BJ (cell line): ENCODE data around the gene KRI1. TPM values are rescaled to one million over a fixed set of nuclear protein-coding genes. Genes with fewer than 3 reads are reported as not detected.
A peak's percentile ranks its signal among the peaks of the same experiment; 100 is the strongest.
"Not testable (repeated sequence)": the region's sequence is repeated elsewhere in the genome, so short reads cannot be mapped to it uniquely, and the experiment has no call there.

Source experiments
- CTCF ChIA-PET: fragments of 350-600 bp; formaldehyde crosslinking; extraction: SDS; loops from one replicate; lab custom pipeline; 2021; ENCODE audit warnings: antibody characterized with exemption, inconsistent platforms; lab: Yijun Ruan, JAX
- POLR2A ChIA-PET: fragments of 300-600 bp; sonication (Branson Sonifier 250); formaldehyde crosslinking; extraction: SDS; loops from one replicate; lab custom pipeline; 2021; ENCODE audit warnings: antibody characterized with exemption; lab: Charles Lee
- DNase-seq: peaks from one replicate; pipeline ENCODE4 v3.0.0-alpha.2; 2011; ENCODE audit warnings: low read depth
- H3K27me3 ChIP-seq: 2 replicates; pipeline ENCODE4 v1.6.0; 2011; ENCODE audit warnings: low read length; ENCODE audit not compliant: control insufficient read depth, insufficient read depth
- H3K36me3 ChIP-seq: 2 replicates; pipeline ENCODE4 v1.5.1; 2011; ENCODE audit warnings: low read length; ENCODE audit not compliant: control insufficient read depth, insufficient read depth
- H3K4me3 ChIP-seq: 2 replicates; pipeline ENCODE4 v1.5.1; 2011; ENCODE audit warnings: low read depth, mild to moderate bottlenecking, control low read depth, low read length
- polyA plus RNA-seq: library from polyadenylated mRNA; depleted of rRNA; stranded (reverse); fragments of >200 nt; gene quantifications from 2 replicates; pipeline ENCODE4 v1.2.3, GENCODE V29; 2011
- TF ChIP-seq, protein P1 (sequence below): IDR thresholded peaks from 2 replicates; pipeline ENCODE4 v1.5.1; 2011; ENCODE audit warnings: low read depth, mild to moderate bottlenecking, control low read depth, inconsistent platforms, low read length, moderate library complexity; ENCODE audit not compliant: insufficient read depth

The KRI1 gene
- polyA plus RNA-seq, 1 experiment: 10.0 TPM

DNA sequence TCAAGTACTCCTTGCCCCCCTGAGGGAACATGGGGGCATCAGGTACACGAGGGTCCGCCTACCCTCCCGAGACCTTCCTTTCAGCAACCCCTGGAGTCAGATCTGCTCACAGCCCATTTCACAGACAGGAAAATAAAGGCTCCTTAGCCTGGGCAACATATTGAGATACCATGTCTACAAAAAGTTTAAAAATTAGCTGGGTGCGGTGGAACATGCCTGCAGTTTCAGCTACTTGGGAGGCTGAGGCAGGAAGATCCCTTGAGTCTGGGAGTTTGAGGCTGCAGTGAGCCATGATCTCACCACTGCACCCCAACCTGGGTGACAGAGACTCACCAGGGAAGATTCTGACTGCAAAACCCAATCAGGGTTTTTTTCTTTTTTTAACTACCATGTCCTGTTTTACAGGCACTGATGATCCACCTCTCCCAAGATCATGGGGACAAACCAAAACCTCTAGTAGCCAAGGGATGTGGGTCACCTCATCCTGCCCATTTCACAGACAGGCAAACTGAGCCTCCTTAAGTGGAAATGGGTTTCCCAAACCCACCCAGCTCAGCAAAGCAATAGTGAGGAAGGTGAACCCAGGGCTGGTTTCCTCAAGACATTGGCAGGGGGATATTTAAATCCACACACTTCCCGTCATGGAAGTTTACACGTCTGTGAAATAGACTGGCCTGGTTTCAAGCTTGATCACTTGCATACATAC, 9.4 kb upstream of the KRI1 start:
- no peaks in the 10 kb centered on the region for H3K27me3 ChIP-seq
- TF ChIP-seq, protein P1, sequence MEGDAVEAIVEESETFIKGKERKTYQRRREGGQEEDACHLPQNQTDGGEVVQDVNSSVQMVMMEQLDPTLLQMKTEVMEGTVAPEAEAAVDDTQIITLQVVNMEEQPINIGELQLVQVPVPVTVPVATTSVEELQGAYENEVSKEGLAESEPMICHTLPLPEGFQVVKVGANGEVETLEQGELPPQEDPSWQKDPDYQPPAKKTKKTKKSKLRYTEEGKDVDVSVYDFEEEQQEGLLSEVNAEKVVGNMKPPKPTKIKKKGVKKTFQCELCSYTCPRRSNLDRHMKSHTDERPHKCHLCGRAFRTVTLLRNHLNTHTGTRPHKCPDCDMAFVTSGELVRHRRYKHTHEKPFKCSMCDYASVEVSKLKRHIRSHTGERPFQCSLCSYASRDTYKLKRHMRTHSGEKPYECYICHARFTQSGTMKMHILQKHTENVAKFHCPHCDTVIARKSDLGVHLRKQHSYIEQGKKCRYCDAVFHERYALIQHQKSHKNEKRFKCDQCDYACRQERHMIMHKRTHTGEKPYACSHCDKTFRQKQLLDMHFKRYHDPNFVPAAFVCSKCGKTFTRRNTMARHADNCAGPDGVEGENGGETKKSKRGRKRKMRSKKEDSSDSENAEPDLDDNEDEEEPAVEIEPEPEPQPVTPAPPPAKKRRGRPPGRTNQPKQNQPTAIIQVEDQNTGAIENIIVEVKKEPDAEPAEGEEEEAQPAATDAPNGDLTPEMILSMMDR: no peak
- no peaks in the 10 kb centered on the region for H3K36me3 ChIP-seq
- ChIA-PET CTCF (interaction anchor here (1.0 to 12.5 kb wide), 5 partner anchors 20 to 124 kb away, joined by 3 to 374 read pairs (median 4); no protein-coding TSS in a partner anchor), POLR2A (no interaction called here)
- DNase-seq: no peak
- H3K4me3 ChIP-seq: no peak overlapping the region

DNA sequence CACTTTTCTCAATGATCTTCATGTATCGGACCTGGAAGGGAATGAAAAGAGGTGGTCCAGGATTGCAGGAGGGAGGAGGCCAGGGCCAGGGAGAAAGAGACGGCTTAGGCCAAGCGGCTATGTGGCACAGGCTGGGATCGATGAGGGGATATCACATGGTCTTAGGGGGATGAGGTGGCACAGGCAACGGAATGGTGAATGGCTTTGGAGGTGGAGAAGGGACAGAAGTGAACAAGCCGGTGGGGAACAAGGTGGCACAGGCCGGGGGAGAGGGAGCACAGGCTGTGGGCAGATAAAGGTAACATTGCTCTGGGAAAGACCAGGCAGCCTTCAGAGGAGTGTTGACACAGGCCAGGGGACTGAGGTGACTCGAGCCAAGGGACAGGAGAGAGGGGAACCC, 8.7 kb upstream of the KRI1 start:
- TF ChIP-seq, protein P1: no peak
- ChIA-PET POLR2A (no interaction called here), CTCF (interaction anchor here (0.7 to 12.5 kb wide), 6 partner anchors 21 to 157 kb away, joined by 3 to 374 read pairs (median 4); no protein-coding TSS in a partner anchor)
- no peaks in the 10 kb centered on the region for H3K27me3 ChIP-seq
- H3K36me3 ChIP-seq: no peaks in the 10 kb centered on the region
- H3K4me3 ChIP-seq: no peak overlapping the region
- no peak for DNase-seq

DNA sequence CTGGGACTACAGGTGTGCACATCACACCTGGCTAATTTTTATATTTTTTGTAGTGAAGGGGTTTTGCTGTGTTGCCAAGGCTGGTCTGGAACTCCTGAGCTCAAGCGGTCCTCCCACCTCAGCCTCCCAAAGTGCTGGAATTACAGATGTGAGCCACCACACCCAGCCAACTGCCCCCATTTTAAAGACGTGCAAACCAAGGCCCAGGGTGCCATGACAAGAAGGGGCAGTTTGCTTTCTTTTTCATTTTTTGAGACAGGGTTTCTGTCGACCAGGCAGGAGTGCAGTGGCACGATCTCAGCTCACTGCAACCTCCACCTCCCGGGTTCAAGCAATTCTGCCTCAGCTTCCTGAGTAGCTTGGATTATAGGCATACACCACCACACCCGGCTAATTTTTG, 8.0 kb upstream of the KRI1 start:
- POLR2A ChIA-PET, H3K4me3 ChIP-seq, H3K36me3 ChIP-seq, DNase-seq, H3K27me3 ChIP-seq: not testable (repeated sequence)
- CTCF ChIA-PET: interaction anchor here (0.6 to 4.0 kb wide), 10 partner anchors 32 to 156 kb away, joined by 3 to 30 read pairs (median 6); no protein-coding TSS in a partner anchor

DNA sequence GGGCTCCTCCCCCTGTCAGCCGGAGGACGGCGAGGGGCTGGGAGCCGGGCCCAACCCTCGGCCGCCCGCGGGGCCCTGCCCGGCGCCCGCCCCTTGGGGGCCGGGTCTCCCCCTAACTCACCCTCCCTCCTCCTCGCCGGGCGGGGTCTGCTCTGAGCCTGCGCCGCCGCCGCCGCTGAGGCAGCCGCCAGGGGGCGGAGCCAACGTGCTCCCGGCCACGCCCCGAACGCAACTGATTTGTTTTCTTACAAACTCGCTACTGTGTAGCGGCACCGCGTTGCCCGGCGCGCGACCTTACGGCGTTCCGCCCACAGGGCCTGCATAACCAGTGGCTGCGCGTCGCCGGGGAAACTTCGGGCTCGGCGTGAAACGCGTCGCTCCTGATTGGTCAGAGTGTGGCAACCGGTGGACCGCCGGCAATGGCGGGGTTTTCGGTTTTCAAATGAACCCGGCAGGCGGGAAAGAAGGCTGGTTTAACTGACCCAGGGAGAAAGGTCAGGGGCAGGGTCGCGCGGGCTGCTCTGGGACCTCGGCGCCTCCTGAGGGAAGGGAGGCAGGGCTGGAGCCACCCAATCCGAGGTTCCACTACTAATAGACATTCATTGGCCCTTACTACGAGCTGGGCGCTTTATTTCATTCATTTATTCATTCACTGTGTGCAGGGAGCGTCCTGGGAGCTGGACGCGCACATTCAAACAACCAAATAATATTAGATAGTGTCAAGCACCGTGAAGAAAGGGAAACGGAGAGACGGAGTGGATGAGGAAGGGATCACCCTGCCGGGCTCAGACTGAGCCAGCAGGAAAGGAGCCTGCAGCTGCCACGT, 3.2 kb upstream of the KRI1 start, which contains the start of gene CDKN2D:
Gene CDKN2D, minus strand, starts transcription at position 154 of the 826 bp plus-strand sequence. CDS start 326 bp downstream, outside the sequence.
- peak; percentile 97 for DNase-seq
- ChIA-PET POLR2A (no interaction called here), CTCF (interaction anchor here (1.2 to 3.1 kb wide), 4 partner anchors 12 to 86 kb away, joined by 3 to 11 read pairs (median 4); no protein-coding TSS in a partner anchor)
- Histone ChIP-seq H3K4me3 (peak within 1 kb of the TSS; percentile 80), H3K27me3 (no peaks in the 10 kb centered on the region), H3K36me3 (no peaks in the 10 kb centered on the region)
- TF ChIP-seq, protein P1: no peak

DNA sequence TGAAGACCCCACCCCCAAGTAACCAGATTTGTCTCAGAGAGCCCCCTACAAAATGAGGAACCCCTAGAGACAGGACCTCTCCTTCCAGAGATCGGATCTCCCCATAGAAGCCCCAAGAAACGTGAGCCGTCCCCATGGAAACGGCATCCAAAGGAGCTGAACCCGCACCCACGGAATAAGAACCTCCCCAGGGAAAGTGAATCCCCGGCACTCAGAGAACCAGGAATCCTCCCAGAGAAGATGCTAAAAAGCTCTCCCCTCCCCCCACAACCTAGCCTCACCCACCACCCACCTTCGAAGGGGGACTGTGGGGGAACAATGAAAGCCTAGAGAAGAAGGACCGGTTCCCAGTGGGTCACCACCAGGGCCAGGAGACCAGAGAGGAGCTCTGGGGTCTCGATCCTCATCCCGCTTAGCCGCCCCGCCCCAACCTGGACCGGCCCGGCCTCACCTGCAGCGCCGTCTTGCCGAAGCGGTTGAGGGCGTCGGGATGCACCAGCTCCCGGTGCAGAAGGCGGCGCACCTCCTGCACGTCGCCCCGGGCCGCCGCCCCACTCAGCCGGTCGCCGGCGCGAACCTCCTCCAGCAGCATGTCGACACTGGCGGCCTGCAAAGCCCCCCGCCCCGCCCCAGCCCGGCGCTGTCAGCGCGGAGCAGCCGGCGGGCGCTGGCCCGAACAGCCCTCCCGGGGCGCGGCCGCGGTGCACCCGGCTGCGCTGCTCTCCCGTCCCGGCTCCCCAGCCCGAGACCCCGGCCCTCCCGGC, 2.4 kb upstream of the KRI1 start:
- no peaks in the 10 kb centered on the region for H3K27me3 ChIP-seq
- CTCF ChIA-PET: interaction anchor here (0.7 to 4.1 kb wide), 8 partner anchors 12 to 165 kb away, joined by 3 to 21 read pairs (median 4); partner anchors contain the start of gene CDC37
- TF ChIP-seq, protein P1: no peak
- no peaks in the 10 kb centered on the region for H3K36me3 ChIP-seq
- H3K4me3 ChIP-seq: peak overlapping the region; percentile 80
- DNase-seq: no peak
- POLR2A ChIA-PET: no interaction called here
